ENCODE data around the gene G3BP1. TPM values are rescaled to one million over a fixed set of nuclear protein-coding genes. Genes with fewer than 3 reads are reported as not detected.
"Not testable (repeated sequence)": the region's sequence is repeated elsewhere in the genome, so short reads cannot be mapped to it uniquely, and the experiment has no call there.

G3BP1 gene
- total RNA-seq, 1 donor from 2014 or later, result 348 TPM

GRCh38 chr5:151860867-151861266, 89.1 kb downstream of the G3BP1 start:
- H3K27ac Mint-ChIP-seq; intact Hi-C loops (cut with micrococcal nuclease); H3K4me3 Mint-ChIP-seq; H3K36me3 Mint-ChIP-seq (ENCODE audit: low read depth); H3K9me3 Mint-ChIP-seq; H3K4me1 Mint-ChIP-seq (ENCODE audit: low read depth); H3K27me3 Mint-ChIP-seq (ENCODE audit: insufficient read depth); DNase-seq (ENCODE audit: low spot score): not testable (repeated sequence)

Other genes starting within 250 kb of the G3BP1 start
- not detected in 2 replicates for gene FAT2, start 180.6 kb upstream of the G3BP1 start, total RNA-seq
- not detected in 2 replicates for gene SPARC, start 85.0 kb upstream of the G3BP1 start, total RNA-seq
- 72.5 and 83.7 TPM in 2 replicates for gene ATOX1, start 13.3 kb upstream of the G3BP1 start, total RNA-seq
- not detected in 2 replicates for gene GLRA1, start 152.9 kb downstream of the G3BP1 start, total RNA-seq

Data from activated T-helper 1 cell treated with anti-CD3 and anti-CD28 coated beads, Interleukin-12 subunit alpha, Interleukin-12 subunit beta, Interleukin-2, Interleukin-4 antibody, amounts not matched to agents 30 ng/mL and 10 ng/mL and 1 ng/mL, durations not matched to agents 14 hours and 24 hours and 36 hours (primary cell).